H9 (cell line): ENCODE results near the gene IZUMO4. TPM values are rescaled to one million over a fixed set of nuclear protein-coding genes. Genes with fewer than 3 reads are reported as not detected.

Experiments used
- DNase-seq: peaks from one replicate; pipeline ENCODE4 v3.0.0-alpha.2; 2017
- H2AFZ ChIP-seq: one replicate; pipeline ENCODE4 v1.6.1; 2013; ENCODE audit warnings: mild to moderate bottlenecking, low read length, control low read depth, moderate library complexity
- H2AK5ac ChIP-seq: 2 replicates; pipeline ENCODE4 v1.6.1; 2013; ENCODE audit warnings: low read length, control low read depth, mixed read lengths; ENCODE audit not compliant: insufficient read length
- H2BK120ac ChIP-seq: one replicate; pipeline ENCODE4 v1.6.1; 2013; ENCODE audit warnings: low read depth, mild to moderate bottlenecking, low read length, control low read depth, inconsistent platforms; ENCODE audit not compliant: poor library complexity, severe bottlenecking
- H2BK12ac ChIP-seq: 2 replicates; pipeline ENCODE4 v1.6.1; 2013; ENCODE audit warnings: low read length, control low read depth, mixed read lengths, low read depth; ENCODE audit not compliant: insufficient read length
- H2BK15ac ChIP-seq: 2 replicates; pipeline ENCODE4 v1.6.1; 2013; ENCODE audit warnings: low read depth, low read length, control low read depth
- H2BK20ac ChIP-seq: one replicate; pipeline ENCODE4 v1.6.1; 2013; ENCODE audit warnings: low read depth, mild to moderate bottlenecking, low read length, control low read depth, inconsistent platforms; ENCODE audit not compliant: poor library complexity, severe bottlenecking
- H2BK5ac ChIP-seq: 2 replicates; pipeline ENCODE4 v1.6.1; 2013; ENCODE audit warnings: low read length, control low read depth, mixed read lengths; ENCODE audit not compliant: insufficient read length
- H3K14ac ChIP-seq: 2 replicates; pipeline ENCODE4 v1.6.1; 2013; ENCODE audit warnings: low read length, control low read depth; ENCODE audit not compliant: insufficient read depth
- H3K18ac ChIP-seq: 2 replicates; pipeline ENCODE4 v1.6.1; 2013; ENCODE audit warnings: low read depth, mild to moderate bottlenecking, mixed read lengths, low read length, control low read depth; ENCODE audit not compliant: insufficient read length
- H3K23ac ChIP-seq: 2 replicates; pipeline ENCODE4 v1.6.1; 2013; ENCODE audit warnings: low read length, control low read depth, mixed read lengths, low read depth; ENCODE audit not compliant: insufficient read length
- H3K23me2 ChIP-seq: 2 replicates; pipeline ENCODE4 v1.6.1; 2013; ENCODE audit warnings: low read depth, mild to moderate bottlenecking, mixed read lengths, low read length, control low read depth; ENCODE audit not compliant: insufficient read length, poor library complexity, severe bottlenecking
- H3K27ac ChIP-seq: 2 replicates; pipeline ENCODE4 v1.5.1; 2013; ENCODE audit warnings: low read length, control low read depth, mixed read lengths, low read depth; ENCODE audit not compliant: insufficient read length
- H3K27me3 ChIP-seq: 2 replicates; pipeline ENCODE4 v1.6.1; 2013; ENCODE audit warnings: low read length, control low read depth, inconsistent platforms; ENCODE audit not compliant: insufficient read depth
- H3K4ac ChIP-seq: 2 replicates; pipeline ENCODE4 v1.6.1; 2013; ENCODE audit warnings: low read depth, mild to moderate bottlenecking, control low read depth, inconsistent platforms, low read length, moderate library complexity
- H3K4me1 ChIP-seq: 2 replicates; pipeline ENCODE4 v1.6.1; 2013; ENCODE audit warnings: low read length, control low read depth, inconsistent platforms; ENCODE audit not compliant: insufficient read depth
- H3K4me2 ChIP-seq: 2 replicates; pipeline ENCODE4 v1.6.1; 2013; ENCODE audit warnings: low read length, control low read depth, mixed read lengths; ENCODE audit not compliant: insufficient read length, insufficient read depth
- H3K56ac ChIP-seq: 2 replicates; pipeline ENCODE4 v1.6.1; 2013; ENCODE audit warnings: low read depth, mild to moderate bottlenecking, mixed read lengths, low read length, control low read depth; ENCODE audit not compliant: insufficient read length
- H3K79me1 ChIP-seq: 2 replicates; pipeline ENCODE4 v1.6.1; 2013; ENCODE audit warnings: low read depth, mild to moderate bottlenecking, moderate library complexity, low read length, control low read depth, inconsistent platforms; ENCODE audit not compliant: insufficient read depth, poor library complexity, severe bottlenecking
- H3K79me2 ChIP-seq: 2 replicates; pipeline ENCODE4 v1.6.1; 2013; ENCODE audit warnings: low read length, control low read depth, inconsistent platforms; ENCODE audit not compliant: insufficient read depth
- H3K9ac ChIP-seq: 2 replicates; pipeline ENCODE4 v1.6.1; 2013; ENCODE audit warnings: low read length, control low read depth, mixed read lengths; ENCODE audit not compliant: insufficient read length; ENCODE audit errors: extremely low read depth
- H3K9me3 ChIP-seq: one replicate; pipeline ENCODE4 v1.6.1; 2013; ENCODE audit warnings: low read depth, low read length, inconsistent platforms; ENCODE audit not compliant: control insufficient read depth
- H3T11ph ChIP-seq: one replicate; pipeline ENCODE4 v1.6.1; 2013; ENCODE audit warnings: mild to moderate bottlenecking, low read length, control low read depth, inconsistent platforms
- H4K20me1 ChIP-seq: one replicate; pipeline ENCODE4 v1.6.1; 2013; ENCODE audit not compliant: control insufficient read depth, insufficient read length, insufficient read depth
- H4K5ac ChIP-seq: 2 replicates; pipeline ENCODE4 v1.6.1; 2013; ENCODE audit warnings: low read depth, mild to moderate bottlenecking, mixed read lengths, low read length, control low read depth; ENCODE audit not compliant: insufficient read length
- H4K8ac ChIP-seq: replicated peaks from 2 replicates; pipeline ENCODE4 v1.6.1; 2013; ENCODE audit warnings: low read length, control low read depth, mixed read lengths, low read depth; ENCODE audit not compliant: insufficient read length
- H4K91ac ChIP-seq: 2 replicates; pipeline ENCODE4 v1.6.1; 2013; ENCODE audit warnings: low read depth, mild to moderate bottlenecking, moderate library complexity, mixed read lengths, low read length, control low read depth; ENCODE audit not compliant: insufficient read length
- H3K27ac Mint-ChIP-seq, 3 experiments: 2 replicates in 2 of 3; 3 replicates in 1 of 3; pipeline ENCODE4 v1.8.0; 2020 to 2021; ENCODE audit warnings: mixed read lengths in 3 of 3, mild to moderate bottlenecking in 1 of 3, moderate library complexity in 1 of 3
- H3K27me3 Mint-ChIP-seq: 2 replicates; pipeline ENCODE4 v1.8.0; 2021; ENCODE audit warnings: low read depth, mild to moderate bottlenecking, moderate library complexity, mixed read lengths
- H3K36me3 Mint-ChIP-seq, 3 experiments: 2 replicates in 2 of 3; 3 replicates in 1 of 3; pipeline ENCODE4 v1.8.0; 2020 to 2021; ENCODE audit warnings: low read depth in 3 of 3, mixed read lengths in 3 of 3; ENCODE audit not compliant: insufficient read depth in 1 of 3
- H3K4me1 Mint-ChIP-seq, 2 experiments: 2 replicates each; pipeline ENCODE4 v1.8.0; 2020; ENCODE audit warnings: mixed read lengths in 2 of 2
- H3K4me3 Mint-ChIP-seq, 2 experiments: 2 replicates in 1 of 2; 3 replicates in 1 of 2; pipeline ENCODE4 v1.8.0; 2020 to 2021; ENCODE audit warnings: mild to moderate bottlenecking in 2 of 2, mixed read lengths in 2 of 2, moderate library complexity in 1 of 2
- H3K9me3 Mint-ChIP-seq, 2 experiments: 2 replicates in 1 of 2; 3 replicates in 1 of 2; pipeline ENCODE4 v1.8.0; 2020; ENCODE audit warnings: mild to moderate bottlenecking in 2 of 2, mixed read lengths in 2 of 2, moderate library complexity in 1 of 2
- WGBS: extraction: QIAGEN DNeasy Blood & Tissue Kit; methylation state at CpG from one replicate; pipeline ENCODE4 v1.1.7; 2013; ENCODE audit warnings: missing lambda C conversion rate, low lambda C conversion rate, mixed read lengths; ENCODE audit not compliant: insufficient read length; ENCODE audit errors: extremely low coverage; 5-methylcytosine and 5-hydroxymethylcytosine counted together
- total RNA-seq: library from RNA; stranded (reverse); gene quantifications from 2 replicates; pipeline ENCODE4 v1.2.1, GENCODE V29; 2021
- TF ChIP-seq, protein P1 (sequence below): fragments of 200-600 bp; sonication (generic); conservative IDR thresholded peaks from 3 replicates; pipeline ENCODE4 v1.8.0; 2021; ENCODE audit warnings: antibody characterized with exemption, mild to moderate bottlenecking

IZUMO4 gene
- total RNA-seq, 1 experiment from 2014 or later: 2.1 TPM

- H2BK120ac ChIP-seq: no peak overlapping the region
- H2BK20ac ChIP-seq: no peak overlapping the region
- no peak overlapping the region for H2BK15ac ChIP-seq
- H3K14ac ChIP-seq: no peak overlapping the region
- peak overlapping the region; percentile 76 to 88; a peak in 4 of 5 replicates for H3K4me3 Mint-ChIP-seq
- H3K9me3 ChIP-seq: no peaks in the 10 kb centered on the region
- TF ChIP-seq, protein P1, sequence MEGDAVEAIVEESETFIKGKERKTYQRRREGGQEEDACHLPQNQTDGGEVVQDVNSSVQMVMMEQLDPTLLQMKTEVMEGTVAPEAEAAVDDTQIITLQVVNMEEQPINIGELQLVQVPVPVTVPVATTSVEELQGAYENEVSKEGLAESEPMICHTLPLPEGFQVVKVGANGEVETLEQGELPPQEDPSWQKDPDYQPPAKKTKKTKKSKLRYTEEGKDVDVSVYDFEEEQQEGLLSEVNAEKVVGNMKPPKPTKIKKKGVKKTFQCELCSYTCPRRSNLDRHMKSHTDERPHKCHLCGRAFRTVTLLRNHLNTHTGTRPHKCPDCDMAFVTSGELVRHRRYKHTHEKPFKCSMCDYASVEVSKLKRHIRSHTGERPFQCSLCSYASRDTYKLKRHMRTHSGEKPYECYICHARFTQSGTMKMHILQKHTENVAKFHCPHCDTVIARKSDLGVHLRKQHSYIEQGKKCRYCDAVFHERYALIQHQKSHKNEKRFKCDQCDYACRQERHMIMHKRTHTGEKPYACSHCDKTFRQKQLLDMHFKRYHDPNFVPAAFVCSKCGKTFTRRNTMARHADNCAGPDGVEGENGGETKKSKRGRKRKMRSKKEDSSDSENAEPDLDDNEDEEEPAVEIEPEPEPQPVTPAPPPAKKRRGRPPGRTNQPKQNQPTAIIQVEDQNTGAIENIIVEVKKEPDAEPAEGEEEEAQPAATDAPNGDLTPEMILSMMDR: no peak
- no peak overlapping the region for H3K23ac ChIP-seq
- no peak overlapping the region for H3K56ac ChIP-seq
- H2AFZ ChIP-seq: no peak overlapping the region
- H3K27ac Mint-ChIP-seq: peak overlapping the region; percentile 23 to 85 (median 56); a peak in 6 of 7 replicates
- no peaks in the 10 kb centered on the region for H3K27me3 Mint-ChIP-seq
- no peaks in the 10 kb centered on the region for H3K79me2 ChIP-seq
- no peak overlapping the region for H4K8ac ChIP-seq
- peaks cover 25 to 44% of the 10 kb centered on the region in 2 experiments for H3K4me1 Mint-ChIP-seq
- no peak overlapping the region for H4K91ac ChIP-seq
- H3K27ac ChIP-seq: no peak overlapping the region
- DNase-seq: no peak
- H3K18ac ChIP-seq: no peak overlapping the region
- peaks cover 10% of the 10 kb centered on the region for H3K23me2 ChIP-seq
- no peak overlapping the region for H3T11ph ChIP-seq
- no peak overlapping the region for H2AK5ac ChIP-seq
- H3K4me1 ChIP-seq: no peaks in the 10 kb centered on the region
- H3K4ac ChIP-seq: no peak overlapping the region
- no peak overlapping the region for H2BK12ac ChIP-seq
- no peak overlapping the region for H3K9ac ChIP-seq
- no peak overlapping the region for H2BK5ac ChIP-seq
- H4K20me1 ChIP-seq: no peaks in the 10 kb centered on the region
- no peaks in the 10 kb centered on the region for H3K79me1 ChIP-seq
- no peak overlapping the region for H3K4me2 ChIP-seq
- H3K9me3 Mint-ChIP-seq: no peaks in the 10 kb centered on the region; a peak in 1 of 5 replicates
- no CpG with 5 or more reads among the region's 24 CpGs for WGBS
- H3K36me3 Mint-ChIP-seq: no peaks in the 10 kb centered on the region
- H4K5ac ChIP-seq: no peak overlapping the region
- H3K27me3 ChIP-seq: no peaks in the 10 kb centered on the region
Measured at GRCh38 chr19:2059422-2060201, 37.1 kb upstream of the IZUMO4 start.
